Amniotic stem cell (primary cell): ENCODE results near the gene TMEM201.
"Not testable (repeated sequence)": the region's sequence is repeated elsewhere in the genome, so short reads cannot be mapped to it uniquely, and the experiment has no call there.

Experiments
- DNase-seq: peaks from one replicate; lab custom pipeline; 2025; lab: John Stamatoyannopoulos, UW

Gene TMEM201

GRCh38 chr1:9621032-9621431, 32.3 kb downstream of the TMEM201 start:
- no peak for DNase-seq

GRCh38 chr1:9624081-9624480, 35.4 kb downstream of the TMEM201 start:
- no peak for DNase-seq

- DNase-seq: not testable (repeated sequence)
These were observed 36.3 kb downstream of the TMEM201 start for GRCh38 chr1:9625030-9625429.

GRCh38 chr1:9626201-9626608, 37.5 kb downstream of the TMEM201 start:
- no peak for DNase-seq

- DNase-seq: no peak
These were observed 40.1 kb downstream of the TMEM201 start for GRCh38 chr1:9628541-9629444.

- DNase-seq: no peak
These were observed 40.9 kb downstream of the TMEM201 start for GRCh38 chr1:9629445-9630201.

GRCh38 chr1:9630331-9631111, 41.8 kb downstream of the TMEM201 start:
- DNase-seq: no peak

- DNase-seq: no peak
These were observed 42.9 kb downstream of the TMEM201 start for GRCh38 chr1:9631613-9632012.

GRCh38 chr1:9633493-9633892, 44.8 kb downstream of the TMEM201 start:
- no peak for DNase-seq

- no peak for DNase-seq
These were observed 45.9 kb downstream of the TMEM201 start for GRCh38 chr1:9634582-9634981.

- no peak for DNase-seq
These were observed 50.5 kb downstream of the TMEM201 start for GRCh38 chr1:9639227-9639626.

GRCh38 chr1:9643351-9644256, 54.9 kb downstream of the TMEM201 start:
- DNase-seq: no peak

GRCh38 chr1:9646037-9646436, 57.3 kb downstream of the TMEM201 start:
- no peak for DNase-seq

GRCh38 chr1:9648171-9648570, 59.5 kb downstream of the TMEM201 start:
- no peak for DNase-seq

GRCh38 chr1:9649769-9650168, 61.1 kb downstream of the TMEM201 start:
- no peak for DNase-seq

- DNase-seq: no peak
These were observed 62.5 kb downstream of the TMEM201 start for GRCh38 chr1:9651220-9651564.

- DNase-seq: no peak
These were observed 63.1 kb downstream of the TMEM201 start, which contains the start of gene PIK3CD for GRCh38 chr1:9651565-9652378. PIK3CD (plus strand) TSS chr1:9651731; CDS start chr1:9710456, 58,725 bp downstream.

- no peak for DNase-seq
These were observed 63.9 kb downstream of the TMEM201 start for GRCh38 chr1:9652379-9653209.

- DNase-seq: no peak
These were observed 64.4 kb downstream of the TMEM201 start for GRCh38 chr1:9653210-9653490.
